ENCODE results near the gene MPI. TPM values are rescaled to one million over a fixed set of nuclear protein-coding genes. Genes with fewer than 3 reads are reported as not detected.
"Not testable (repeated sequence)": the region's sequence is repeated elsewhere in the genome, so short reads cannot be mapped to it uniquely, and the experiment has no call there.

Gene MPI
- total RNA-seq, 1 donor from 2014 or later, result 64.4 TPM

- H3K4me3 Mint-ChIP-seq, result peak overlapping the region; percentile 99
- H3K27me3 Mint-ChIP-seq, result no peaks in the 10 kb centered on the region
Measured at GRCh38 chr15:74869726-74870407, 20.0 kb upstream of the MPI start.

GRCh38 chr15:74870436-74871215 is 19.2 kb upstream of the MPI start:
- intact Hi-C loops (cut with micrococcal nuclease), result loop anchor here (1.0 kb wide), 1 partner anchor 25 kb away; no protein-coding TSS in a partner anchor

More at GRCh38 chr15:74869726-74870407, 20.0 kb upstream of the MPI start:
- peak overlapping the region; percentile 84 for H3K27ac Mint-ChIP-seq
- peaks cover 39% of the 10 kb centered on the region for H3K36me3 Mint-ChIP-seq (ENCODE audit: low read depth)
- H3K4me1 Mint-ChIP-seq, result peaks cover 66% of the 10 kb centered on the region
- intact Hi-C loops (cut with micrococcal nuclease), result loop anchor here (1.0 kb wide), 1 partner anchor 25 kb away; no protein-coding TSS in a partner anchor
- no peaks in the 10 kb centered on the region for H3K9me3 Mint-ChIP-seq
- peak; percentile 83 for DNase-seq

GRCh38 chr15:74872702-74873035 is 17.2 kb upstream of the MPI start:
- Mint-ChIP-seq H3K36me3 (ENCODE audit: low read depth) (peaks cover 26% of the 10 kb centered on the region), H3K9me3 (no peaks in the 10 kb centered on the region), H3K27ac (peak overlapping the region; percentile 93), H3K4me1 (peaks cover 49% of the 10 kb centered on the region), H3K27me3 (no peaks in the 10 kb centered on the region), H3K4me3 (peak overlapping the region; percentile 99)
- no peak for DNase-seq
- intact Hi-C loops (cut with micrococcal nuclease), result loop anchor here (1.0 kb wide), 4 partner anchors 17 to 89 kb away; partner anchors contain the start of genes FAM219B and ULK3

More at GRCh38 chr15:74870436-74871215, 19.2 kb upstream of the MPI start:
- peak overlapping the region; percentile 84 for H3K27ac Mint-ChIP-seq
- H3K4me1 Mint-ChIP-seq, result peaks cover 63% of the 10 kb centered on the region
- no peaks in the 10 kb centered on the region for H3K9me3 Mint-ChIP-seq
- H3K27me3 Mint-ChIP-seq, result no peaks in the 10 kb centered on the region
- H3K4me3 Mint-ChIP-seq, result peak overlapping the region; percentile 99
- no peak for DNase-seq
- peaks cover 35% of the 10 kb centered on the region for H3K36me3 Mint-ChIP-seq (ENCODE audit: low read depth)

GRCh38 chr15:74873036-74873755 is 16.6 kb upstream of the MPI start, which contains the start of gene SCAMP2:
Gene SCAMP2, minus strand, starts transcription at chr15:74873365. Its CDS starts 110 bp downstream, at chr15:74873255.
- Mint-ChIP-seq H3K9me3 (no peaks in the 10 kb centered on the region), H3K27me3 (no peaks in the 10 kb centered on the region), H3K36me3 (ENCODE audit: low read depth) (peaks cover 20% of the 10 kb centered on the region), H3K27ac (peak within 1 kb of the TSS; percentile 93), H3K4me3 (peak within 1 kb of the TSS; percentile 99), H3K4me1 (peaks cover 44% of the 10 kb centered on the region)
- intact Hi-C loops (cut with micrococcal nuclease), result loop anchor here (1.0 kb wide), 4 partner anchors 16 to 90 kb away; partner anchors contain the start of genes FAM219B and ULK3
- DNase-seq, result peak; percentile 96

GRCh38 chr15:74873756-74874424 is 16.0 kb upstream of the MPI start:
- Mint-ChIP-seq H3K27me3 (no peaks in the 10 kb centered on the region), H3K36me3 (ENCODE audit: low read depth) (peaks cover 16% of the 10 kb centered on the region), H3K4me3 (peak overlapping the region; percentile 99), H3K27ac (peak overlapping the region; percentile 93), H3K9me3 (no peaks in the 10 kb centered on the region), H3K4me1 (peaks cover 38% of the 10 kb centered on the region)
- intact Hi-C loops (cut with micrococcal nuclease), result loop anchor here (1.0 kb wide), 4 partner anchors 15 to 91 kb away; partner anchors contain the start of genes FAM219B and ULK3
- no peak for DNase-seq

GRCh38 chr15:74878273-74878672 is 11.6 kb upstream of the MPI start:
- Mint-ChIP-seq H3K4me3 (no peak overlapping the region), H3K9me3 (no peaks in the 10 kb centered on the region), H3K27me3 (no peaks in the 10 kb centered on the region), H3K36me3 (ENCODE audit: low read depth) (no peaks in the 10 kb centered on the region), H3K27ac (no peak overlapping the region), H3K4me1 (peaks cover 9% of the 10 kb centered on the region)
- DNase-seq, result no peak
- intact Hi-C loops (cut with micrococcal nuclease), result no loop called here

- Mint-ChIP-seq H3K36me3 (ENCODE audit: low read depth) (no peaks in the 10 kb centered on the region), H3K27ac (no peak overlapping the region), H3K4me1 (peaks cover 10% of the 10 kb centered on the region), H3K4me3 (no peak overlapping the region), H3K9me3 (no peaks in the 10 kb centered on the region), H3K27me3 (no peaks in the 10 kb centered on the region)
- intact Hi-C loops (cut with micrococcal nuclease), result no loop called here
- DNase-seq, result no peak
Measured at GRCh38 chr15:74882528-74882927, 7.3 kb upstream of the MPI start.

- peaks cover 19% of the 10 kb centered on the region for H3K4me1 Mint-ChIP-seq
- no peak overlapping the region for H3K4me3 Mint-ChIP-seq
- no peak overlapping the region for H3K27ac Mint-ChIP-seq
- intact Hi-C loops (cut with micrococcal nuclease), result no loop called here
- no peaks in the 10 kb centered on the region for H3K9me3 Mint-ChIP-seq
- no peaks in the 10 kb centered on the region for H3K27me3 Mint-ChIP-seq
- H3K36me3 Mint-ChIP-seq (ENCODE audit: low read depth), result no peaks in the 10 kb centered on the region
- DNase-seq, result no peak
Measured at GRCh38 chr15:74884428-74885223, 5.2 kb upstream of the MPI start.

- DNase-seq, result no peak
- intact Hi-C loops (cut with micrococcal nuclease), result no loop called here
- no peaks in the 10 kb centered on the region for H3K27me3 Mint-ChIP-seq
- no peaks in the 10 kb centered on the region for H3K9me3 Mint-ChIP-seq
- no peak overlapping the region for H3K4me3 Mint-ChIP-seq
- H3K27ac Mint-ChIP-seq, result no peak overlapping the region
- peaks cover under 1% of the 10 kb centered on the region for H3K36me3 Mint-ChIP-seq (ENCODE audit: low read depth)
- peaks cover 22% of the 10 kb centered on the region for H3K4me1 Mint-ChIP-seq
Measured at GRCh38 chr15:74885461-74885860, 4.4 kb upstream of the MPI start.

GRCh38 chr15:74887537-74888193 is 2.2 kb upstream of the MPI start:
- H3K27me3 Mint-ChIP-seq; H3K4me3 Mint-ChIP-seq; H3K9me3 Mint-ChIP-seq; intact Hi-C loops (cut with micrococcal nuclease); DNase-seq: not testable (repeated sequence)
- peaks cover 18% of the 10 kb centered on the region for H3K36me3 Mint-ChIP-seq (ENCODE audit: low read depth)
- H3K4me1 Mint-ChIP-seq, result peaks cover 34% of the 10 kb centered on the region
- peak overlapping the region; percentile 31 for H3K27ac Mint-ChIP-seq

- peaks cover 45% of the 10 kb centered on the region for H3K4me1 Mint-ChIP-seq
- H3K27me3 Mint-ChIP-seq, result no peaks in the 10 kb centered on the region
- peaks cover 29% of the 10 kb centered on the region for H3K36me3 Mint-ChIP-seq (ENCODE audit: low read depth)
- DNase-seq, result no peak
- peak overlapping the region; percentile 80 for H3K4me3 Mint-ChIP-seq
- peak overlapping the region; percentile 84 for H3K27ac Mint-ChIP-seq
- H3K9me3 Mint-ChIP-seq, result no peaks in the 10 kb centered on the region
- intact Hi-C loops (cut with micrococcal nuclease), result loop anchor here (1.0 kb wide), 4 partner anchors 13 to 50 kb away; partner anchors contain the start of genes COX5A and SCAMP2
Measured at GRCh38 chr15:74888716-74889115, 1.1 kb upstream of the MPI start.

GRCh38 chr15:74889390-74889882 is 406 bp upstream of the MPI start:
- Mint-ChIP-seq H3K9me3 (no peaks in the 10 kb centered on the region), H3K4me1 (peaks cover 41% of the 10 kb centered on the region), H3K4me3 (peak overlapping the region; percentile 80), H3K27ac (peak overlapping the region; percentile 84), H3K27me3 (no peaks in the 10 kb centered on the region), H3K36me3 (ENCODE audit: low read depth) (peaks cover 31% of the 10 kb centered on the region)
- DNase-seq, result peak; percentile 80
- intact Hi-C loops (cut with micrococcal nuclease), result loop anchor here (1.0 kb wide), 4 partner anchors 12 to 49 kb away; partner anchors contain the start of genes COX5A and SCAMP2

Measured in activated CD4-positive, alpha-beta T cell treated with anti-CD3 and anti-CD28 coated beads, Interleukin-2, amount 10 ng/mL, durations not matched to agents 24 days and 14 days (primary cell).